Hepatocyte (in vitro differentiated cells): ENCODE results near the gene TEX44.

Source experiments
- EZH2 ChIP-seq: fragments of 200-600 bp; sonication (generic); IDR thresholded peaks from 2 replicates; pipeline ENCODE4 v1.6.1; 2016; ENCODE audit warnings: antibody characterized with exemption, mild to moderate bottlenecking, borderline replicate concordance
- EZH2phosphoT487 ChIP-seq: fragments of 200-600 bp; sonication (generic); IDR thresholded peaks from one replicate; pipeline ENCODE4 v1.6.1; 2018; ENCODE audit warnings: antibody characterized with exemption, mild to moderate bottlenecking, low read depth, moderate library complexity; ENCODE audit not compliant: unreplicated experiment, severe bottlenecking
- TF ChIP-seq, protein P1 (sequence below): fragments of 200-600 bp; sonication (generic); IDR thresholded peaks from 2 replicates; pipeline ENCODE4 v1.5.1; 2016; ENCODE audit warnings: antibody characterized with exemption, mild to moderate bottlenecking; ENCODE audit not compliant: poor library complexity

DNA sequence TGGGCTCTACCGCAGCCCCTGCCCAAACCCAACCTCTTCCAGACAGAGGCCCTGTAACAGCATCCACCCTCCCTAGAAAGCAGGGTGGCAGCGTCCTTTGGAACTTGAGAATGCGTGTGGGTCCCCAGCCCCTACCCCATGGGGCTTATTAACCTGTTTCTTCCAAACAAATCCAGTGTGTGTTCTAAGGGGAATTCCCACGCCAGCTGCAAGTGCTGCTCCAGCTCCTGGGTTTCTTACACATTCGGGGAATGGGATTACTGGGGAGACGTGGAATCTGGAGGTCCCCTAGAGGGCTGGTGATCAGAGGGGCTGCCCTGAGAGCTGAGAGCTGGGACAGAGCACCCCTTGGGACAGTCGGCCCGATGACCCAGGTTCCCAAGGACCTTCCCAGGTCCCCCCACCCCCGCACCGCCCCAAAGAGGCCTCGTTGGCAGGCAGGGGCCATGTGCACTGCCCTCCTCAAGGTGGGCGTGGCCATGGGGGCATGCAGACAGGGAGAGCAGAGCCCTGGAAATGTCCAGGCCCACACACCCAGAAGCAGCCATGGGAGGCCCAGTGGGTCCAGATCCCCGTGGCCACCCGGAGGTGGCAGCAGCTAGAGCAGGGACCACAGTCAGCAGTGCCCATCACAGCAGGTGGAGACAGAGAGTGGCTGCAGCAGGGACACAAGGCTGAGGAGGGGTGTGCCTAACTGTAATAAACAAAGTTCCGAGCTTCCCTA is 18.8 kb upstream of the TEX44 start:
- TF ChIP-seq, protein P1, sequence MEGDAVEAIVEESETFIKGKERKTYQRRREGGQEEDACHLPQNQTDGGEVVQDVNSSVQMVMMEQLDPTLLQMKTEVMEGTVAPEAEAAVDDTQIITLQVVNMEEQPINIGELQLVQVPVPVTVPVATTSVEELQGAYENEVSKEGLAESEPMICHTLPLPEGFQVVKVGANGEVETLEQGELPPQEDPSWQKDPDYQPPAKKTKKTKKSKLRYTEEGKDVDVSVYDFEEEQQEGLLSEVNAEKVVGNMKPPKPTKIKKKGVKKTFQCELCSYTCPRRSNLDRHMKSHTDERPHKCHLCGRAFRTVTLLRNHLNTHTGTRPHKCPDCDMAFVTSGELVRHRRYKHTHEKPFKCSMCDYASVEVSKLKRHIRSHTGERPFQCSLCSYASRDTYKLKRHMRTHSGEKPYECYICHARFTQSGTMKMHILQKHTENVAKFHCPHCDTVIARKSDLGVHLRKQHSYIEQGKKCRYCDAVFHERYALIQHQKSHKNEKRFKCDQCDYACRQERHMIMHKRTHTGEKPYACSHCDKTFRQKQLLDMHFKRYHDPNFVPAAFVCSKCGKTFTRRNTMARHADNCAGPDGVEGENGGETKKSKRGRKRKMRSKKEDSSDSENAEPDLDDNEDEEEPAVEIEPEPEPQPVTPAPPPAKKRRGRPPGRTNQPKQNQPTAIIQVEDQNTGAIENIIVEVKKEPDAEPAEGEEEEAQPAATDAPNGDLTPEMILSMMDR: no peak
- TF ChIP-seq EZH2 (no peak), EZH2phosphoT487 (no peak)
